Measurements from ENCODE around the gene MRPL51.

- TF ChIP-seq POLR2A (IDR thresholded peaks at IDR 0.05), result peak; percentile 60
- no peak for TF ChIP-seq CTCF (IDR thresholded peaks at IDR 0.05)
These were observed 40.0 kb upstream of the MRPL51 start for GRCh38 chr12:6532927-6533652.
